GM18511 (cell line): Measurements from ENCODE around the gene SELPLG.
A peak's percentile ranks its signal among the peaks of the same experiment; 100 is the strongest.
"Not testable (repeated sequence)": the region's sequence is repeated elsewhere in the genome, so short reads cannot be mapped to it uniquely, and the experiment has no call there.

Experiments
- ATAC-seq: cut with Tn5 transposase; IDR thresholded peaks from one replicate; pipeline ENCODE4 v1.9.1; 2021; ENCODE audit warnings: mild to moderate bottlenecking, moderate library complexity; ENCODE audit not compliant: unreplicated experiment

Gene SELPLG

DNA sequence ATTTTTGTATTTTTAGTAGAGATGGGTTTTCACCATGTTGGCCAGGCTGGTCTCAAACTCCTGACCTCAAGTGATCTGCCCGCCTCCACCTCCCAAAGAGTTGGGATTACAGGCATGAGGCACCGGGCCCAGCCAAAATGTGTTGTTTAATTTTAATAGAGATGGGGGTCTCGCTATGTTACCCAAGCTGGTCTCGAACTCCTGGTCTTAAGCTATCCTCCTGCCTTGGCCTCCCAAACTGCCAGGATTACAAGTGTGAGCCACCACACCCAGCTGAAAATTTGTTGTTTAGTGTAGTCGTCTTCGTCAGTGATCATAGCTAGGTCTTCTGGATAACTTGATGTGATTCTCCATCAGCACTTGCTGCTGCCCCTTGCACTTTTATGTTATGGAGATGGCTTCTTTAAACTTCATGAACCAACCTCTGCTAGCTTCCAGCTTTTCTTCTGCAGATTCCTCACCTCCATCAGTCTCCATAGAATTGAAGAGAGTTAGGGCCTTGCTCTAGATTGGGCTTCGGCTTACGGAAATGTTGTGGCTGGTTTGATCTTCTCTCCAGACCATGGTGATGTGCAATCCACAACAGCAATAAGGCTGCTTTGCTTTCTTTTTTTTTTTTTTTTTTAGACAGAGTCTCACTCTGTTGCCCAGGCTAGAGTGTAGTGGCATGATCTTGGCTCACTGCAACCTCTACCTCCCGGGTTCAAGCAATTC lies 58.3 kb downstream of the SELPLG start:
- no peak for ATAC-seq

DNA sequence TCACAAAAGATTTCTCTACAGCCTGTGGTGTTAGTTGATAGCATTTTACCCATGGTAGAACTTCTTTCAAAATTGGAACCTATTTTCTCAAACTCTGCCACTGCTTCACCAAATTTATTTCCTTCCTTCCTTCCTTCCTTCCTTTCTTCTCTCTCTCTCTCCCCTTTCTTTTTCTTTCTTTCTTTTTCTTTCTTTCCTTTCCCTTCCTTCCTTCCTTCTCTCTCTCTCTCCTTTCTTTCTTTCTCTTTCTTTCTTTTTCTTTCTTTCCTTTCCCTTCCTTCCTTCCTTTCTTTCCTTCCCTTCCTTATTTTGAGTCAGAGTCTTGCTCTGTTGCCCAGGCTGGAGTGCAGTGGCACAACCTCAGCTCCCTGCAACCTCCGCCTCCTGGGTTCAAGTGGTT lies 59.4 kb downstream of the SELPLG start:
- ATAC-seq = not testable (repeated sequence)

DNA sequence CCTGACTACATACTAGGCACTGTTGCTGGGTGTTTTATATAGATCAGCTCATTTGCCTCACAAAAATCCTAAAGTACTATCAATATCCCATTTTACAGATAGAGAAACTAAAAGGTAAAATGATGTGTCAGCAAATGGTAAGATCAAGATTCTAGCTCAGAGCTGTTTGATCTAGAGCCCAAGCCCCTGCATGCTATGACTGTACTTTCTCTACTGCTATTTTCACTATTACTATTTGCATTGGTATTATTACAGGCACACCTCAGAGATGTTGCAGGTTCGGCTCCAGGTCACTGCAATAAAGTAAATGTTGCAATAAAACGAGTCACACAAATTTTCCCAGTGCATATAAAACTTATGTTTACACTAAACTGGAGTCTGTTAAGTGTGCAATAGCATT lies 60.4 kb downstream of the SELPLG start:
- ATAC-seq = no peak

DNA sequence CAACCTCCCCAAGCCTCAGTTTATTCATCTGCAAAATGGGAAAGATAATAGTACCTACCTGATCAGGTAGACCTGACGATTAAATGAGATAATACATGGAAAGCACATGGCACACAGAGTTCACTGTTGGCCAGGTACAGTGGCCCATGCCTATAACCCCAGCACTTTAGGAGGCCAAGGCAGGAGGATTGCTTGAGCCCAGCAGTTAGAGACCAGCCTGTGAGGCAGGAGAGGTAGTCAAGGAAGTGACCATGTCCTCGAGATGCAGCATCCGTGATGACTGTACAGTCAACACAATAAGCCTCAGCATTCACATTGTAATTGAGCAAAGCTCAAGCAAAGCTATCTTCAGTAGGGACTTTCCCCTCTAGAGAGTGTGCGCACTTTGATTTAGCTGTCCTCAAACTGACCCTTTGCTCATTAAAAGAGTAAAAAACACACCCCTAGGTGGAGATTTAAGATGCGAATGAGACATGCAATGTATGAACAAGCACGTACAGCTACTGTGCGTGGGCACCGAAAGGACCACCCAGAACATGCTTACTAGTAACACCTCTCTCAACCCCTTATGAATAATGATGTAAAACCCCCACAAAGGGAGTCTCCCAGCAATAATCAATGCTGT lies 61.4 kb downstream of the SELPLG start:
- ATAC-seq = peak; percentile 28
